CD14-positive monocyte (primary cell): ENCODE results near the gene PTPRO. TPM values are rescaled to one million over a fixed set of nuclear protein-coding genes. Genes with fewer than 3 reads are reported as not detected.

Experiments
- DNase-seq, 3 donors: peaks; one replicate each; pipeline ENCODE4 v3.0.0-alpha.2; 2011 to 2022
- H2AFZ ChIP-seq: 2 replicates; pipeline ENCODE4 v1.6.0; 2012; ENCODE audit warnings: mild to moderate bottlenecking, low read depth, low read length, inconsistent platforms; ENCODE audit not compliant: insufficient read depth, poor library complexity, severe bottlenecking
- H3K27ac ChIP-seq, 2 donors: 1 replicate in 1 of 2; 2 replicates in 1 of 2; pipeline ENCODE4 v1.5.1; 2012 to 2013; ENCODE audit warnings: low read length in 2 of 2, control low read depth in 1 of 2, inconsistent platforms in 1 of 2, low read depth in 1 of 2, mild to moderate bottlenecking in 1 of 2
- H3K27me3 ChIP-seq, 2 donors: one replicate each; pipeline versions ENCODE4 v1.6.0 to v1.6.1; 2011 to 2013; ENCODE audit warnings: low read length in 2 of 2; ENCODE audit not compliant: control insufficient read depth in 2 of 2, insufficient read depth in 2 of 2
- H3K36me3 ChIP-seq, 2 donors: replicated peaks in 1 of 2; 1 replicate in 1 of 2; 2 replicates in 1 of 2; pipeline versions ENCODE4 v1.5.1 to v1.6.1; 2012 to 2013; ENCODE audit warnings: low read length in 2 of 2, control low read depth in 1 of 2, inconsistent platforms in 1 of 2, mild to moderate bottlenecking in 1 of 2; ENCODE audit not compliant: insufficient read depth in 2 of 2, control insufficient read depth in 1 of 2
- H3K4me1 ChIP-seq, 2 donors: 1 replicate in 1 of 2; 2 replicates in 1 of 2; pipeline versions ENCODE4 v1.5.1 to v1.6.1; 2012 to 2013; ENCODE audit warnings: low read length in 2 of 2, control low read depth in 1 of 2, inconsistent platforms in 1 of 2, mild to moderate bottlenecking in 1 of 2, moderate library complexity in 1 of 2; ENCODE audit not compliant: insufficient read depth in 2 of 2, control insufficient read depth in 1 of 2
- H3K4me2 ChIP-seq: replicated peaks from 2 replicates; pipeline ENCODE3; 2012; ENCODE audit warnings: low read length, moderate library complexity, mild to moderate bottlenecking; ENCODE audit not compliant: poor library complexity, severe bottlenecking; ENCODE audit errors: extremely low read depth
- H3K4me3 ChIP-seq, 3 experiments: fragments of 200-600 bp in 1 of 3; sonication (generic) in 1 of 3; replicated peaks in 1 of 3; 1 replicate in 2 of 3; 2 replicates in 1 of 3; pipeline ENCODE4 v1.5.1; 2011 to 2013; ENCODE audit warnings: low read length in 3 of 3, mild to moderate bottlenecking in 3 of 3, control low read depth in 2 of 3, low read depth in 2 of 3, inconsistent platforms in 1 of 3, moderate library complexity in 1 of 3
- H3K79me2 ChIP-seq: 2 replicates; pipeline ENCODE4 v1.6.0; 2012; ENCODE audit warnings: mild to moderate bottlenecking, control low read depth, inconsistent platforms, low read length, moderate library complexity; ENCODE audit not compliant: insufficient read depth
- H3K9ac ChIP-seq: 2 replicates; pipeline ENCODE4 v1.6.0; 2017; ENCODE audit warnings: low read length, mild to moderate bottlenecking; ENCODE audit not compliant: insufficient read depth, poor library complexity, severe bottlenecking
- H3K9me3 ChIP-seq, 2 donors: replicated peaks in 1 of 2; 1 replicate in 1 of 2; 2 replicates in 1 of 2; pipeline versions ENCODE4 v1.5.1 to v1.6.1; 2012 to 2013; ENCODE audit warnings: low read length in 2 of 2, control low read depth in 1 of 2; ENCODE audit not compliant: control insufficient read depth in 1 of 2, insufficient read depth in 1 of 2
- H4K20me1 ChIP-seq: 2 replicates; pipeline ENCODE4 v1.6.0; 2012; ENCODE audit warnings: mild to moderate bottlenecking, low read length, control low read depth, moderate library complexity; ENCODE audit not compliant: insufficient read depth
- H3K27ac Mint-ChIP-seq, 7 donors: one replicate each; pipeline ENCODE4 v1.8.0; 2020; ENCODE audit warnings: mild to moderate bottlenecking in 7 of 7, mixed read lengths in 7 of 7, moderate library complexity in 6 of 7, inconsistent platforms in 2 of 7
- H3K27me3 Mint-ChIP-seq, 3 donors: one replicate each; pipeline ENCODE4 v1.8.0; 2021 to 2022; ENCODE audit warnings: low read depth in 3 of 3, mild to moderate bottlenecking in 3 of 3, mixed read lengths in 3 of 3, moderate library complexity in 3 of 3, inconsistent platforms in 1 of 3
- H3K36me3 Mint-ChIP-seq, 2 donors: one replicate each; pipeline ENCODE4 v1.8.0; 2020; ENCODE audit warnings: mixed read lengths in 2 of 2, inconsistent platforms in 1 of 2, mild to moderate bottlenecking in 1 of 2
- H3K4me1 Mint-ChIP-seq: one replicate; pipeline ENCODE4 v1.8.0; 2020; ENCODE audit warnings: mild to moderate bottlenecking, mixed read lengths
- H3K4me3 Mint-ChIP-seq, 2 donors: one replicate each; pipeline ENCODE4 v1.8.0; 2020; ENCODE audit warnings: mild to moderate bottlenecking in 2 of 2, mixed read lengths in 2 of 2, moderate library complexity in 1 of 2
- H3K9me3 Mint-ChIP-seq, 7 donors: one replicate each; pipeline ENCODE4 v1.8.0; 2020 to 2022; ENCODE audit warnings: mixed read lengths in 7 of 7, mild to moderate bottlenecking in 6 of 7, moderate library complexity in 6 of 7, inconsistent platforms in 2 of 7
- CTCF ChIP-seq: fragments of 200-600 bp; IDR thresholded peaks from one replicate; pipeline ENCODE4 v1.8.0; 2022; ENCODE audit warnings: antibody characterized with exemption, mild to moderate bottlenecking
- WGBS: methylation state at CpG from one replicate; pipeline ENCODE4 v1.1.5; 2013; ENCODE audit warnings: missing lambda C conversion rate; ENCODE audit not compliant: insufficient coverage; 5-methylcytosine and 5-hydroxymethylcytosine counted together
- intact Hi-C, 2 donors: fragments of 100-400 bp; cut with micrococcal nuclease; formaldehyde crosslinking; loops; one replicate each; pipeline versions ENCODE4 v1.15.0 to v1.15.1; 2023
- polyA plus RNA-seq, 3 donors: library from polyadenylated mRNA; depleted of rRNA in 1 of 3; unstranded in 2 of 3; stranded (reverse) in 1 of 3; fragments of 300-500 nt in 2 of 3; fragments of >200 nt in 1 of 3; fragmentation: Illumina TruSeq in 2 of 3; gene quantifications; 1 replicate in 2 of 3; 2 replicates in 1 of 3; pipeline ENCODE4 v1.2.3, GENCODE V29; 2012 to 2021

PTPRO gene
- polyA plus RNA-seq, 3 donors: 3.1 to 12.0 (median 4.7) TPM

- no peak overlapping the region for H3K27ac Mint-ChIP-seq
- TF ChIP-seq CTCF: no peak
- H3K4me3 ChIP-seq: no peak overlapping the region
- H3K4me2 ChIP-seq: no peak overlapping the region
- peaks cover 2 to 8% (median 6%) of the 10 kb centered on the region in 3 donors for H3K27me3 Mint-ChIP-seq
- no peaks in the 10 kb centered on the region for H3K36me3 Mint-ChIP-seq
- H3K79me2 ChIP-seq: no peaks in the 10 kb centered on the region
- no peak for DNase-seq
- 84% methylated on average over 4 of the region's 6 CpGs for WGBS
- H3K9ac ChIP-seq: no peak overlapping the region
- no peaks in the 10 kb centered on the region for H3K4me1 ChIP-seq
- no peak overlapping the region for H3K27ac ChIP-seq
- H3K9me3 ChIP-seq: no peaks in the 10 kb centered on the region
- intact Hi-C loops: no loop called here
- no peaks in the 10 kb centered on the region for H3K27me3 ChIP-seq
- peaks cover 0 to 4% (median 0%) of the 10 kb centered on the region in 7 donors for H3K9me3 Mint-ChIP-seq
- H2AFZ ChIP-seq: no peak overlapping the region
- no peaks in the 10 kb centered on the region for H4K20me1 ChIP-seq
- no peaks in the 10 kb centered on the region for H3K4me1 Mint-ChIP-seq
- no peak overlapping the region for H3K4me3 Mint-ChIP-seq
- no peaks in the 10 kb centered on the region for H3K36me3 ChIP-seq
These were observed 152.5 kb downstream of the PTPRO start for GRCh38 chr12:15474766-15475165.

GRCh38 chr12:15477761-15478160 lies 155.5 kb downstream of the PTPRO start:
- Histone ChIP-seq H3K9ac (no peak overlapping the region), H3K9me3 (no peaks in the 10 kb centered on the region), H3K36me3 (no peaks in the 10 kb centered on the region), H3K27me3 (no peaks in the 10 kb centered on the region), H3K4me3 (no peak overlapping the region), H3K4me2 (no peak overlapping the region), H2AFZ (no peak overlapping the region), H3K79me2 (no peaks in the 10 kb centered on the region), H3K27ac (no peak overlapping the region), H4K20me1 (no peaks in the 10 kb centered on the region), H3K4me1 (no peaks in the 10 kb centered on the region)
- WGBS: no CpG with 5 or more reads among the region's 1 CpG
- no peaks in the 10 kb centered on the region for H3K4me1 Mint-ChIP-seq
- peaks cover 2 to 7% (median 3%) of the 10 kb centered on the region in 3 donors for H3K27me3 Mint-ChIP-seq
- H3K4me3 Mint-ChIP-seq: no peak overlapping the region
- peaks cover 0 to 4% (median 0%) of the 10 kb centered on the region in 7 donors for H3K9me3 Mint-ChIP-seq
- intact Hi-C loops: no loop called here
- DNase-seq: no peak
- H3K36me3 Mint-ChIP-seq: no peaks in the 10 kb centered on the region
- H3K27ac Mint-ChIP-seq: no peak overlapping the region
- TF ChIP-seq CTCF: no peak
